GM08714 (cell line): Measurements from ENCODE around the gene EGR1.

Source experiments
- H3K4me3 ChIP-seq: fragments of 200-500 bp; sonication (Bioruptor generic); 2 replicates; pipeline ENCODE4 v1.5.1; 2014; ENCODE audit warnings: mild to moderate bottlenecking, low read length, inconsistent platforms
- ZNF274 ChIP-seq: IDR thresholded peaks from 2 replicates; pipeline ENCODE4 v1.6.1; 2012; ENCODE audit warnings: mild to moderate bottlenecking, low read depth, low read length

Gene EGR1

DNA sequence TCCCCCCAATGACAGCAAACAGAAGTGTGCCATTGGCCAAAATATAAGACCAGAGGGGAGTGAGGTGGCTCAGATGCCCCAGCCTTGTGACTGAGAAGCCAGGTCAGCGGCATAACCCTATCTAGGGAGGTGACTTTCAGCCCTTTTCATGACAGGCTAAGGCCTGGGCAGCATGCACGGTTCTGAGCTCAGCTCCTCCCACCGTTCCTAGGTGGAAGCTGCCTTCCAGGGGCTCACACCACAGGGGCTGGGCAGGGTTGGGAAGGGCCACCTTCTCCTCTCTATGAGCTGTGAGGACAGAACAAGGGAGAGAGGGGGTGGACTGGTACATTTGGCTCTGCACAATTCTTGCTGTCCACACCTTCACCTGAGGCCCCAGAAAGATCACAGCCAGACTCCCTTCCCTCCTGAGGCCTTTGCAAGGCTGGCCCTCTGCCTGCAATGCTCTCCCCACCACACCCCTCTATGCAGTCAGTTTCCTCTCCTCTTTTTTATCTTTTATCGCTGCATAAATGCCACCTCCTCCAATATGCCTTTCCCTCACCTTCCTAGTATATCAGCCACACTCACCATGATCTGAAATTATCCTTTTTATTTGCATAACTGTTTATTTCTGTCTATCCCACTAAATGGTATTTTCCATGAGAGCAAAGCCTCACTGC lies 5.1 kb upstream of the EGR1 start:
- H3K4me3 ChIP-seq = no peak overlapping the region
- TF ChIP-seq ZNF274 = no peak

GRCh38 chr5:138461343-138462125 lies 3.7 kb upstream of the EGR1 start:
- H3K4me3 ChIP-seq = no peak overlapping the region
- TF ChIP-seq ZNF274 = no peak

- no peak for TF ChIP-seq ZNF274
- peak overlapping the region; percentile 65; the same call in 1 of the 2 replicates for H3K4me3 ChIP-seq
These were observed 1.8 kb upstream of the EGR1 start for GRCh38 chr5:138463419-138464007.

DNA sequence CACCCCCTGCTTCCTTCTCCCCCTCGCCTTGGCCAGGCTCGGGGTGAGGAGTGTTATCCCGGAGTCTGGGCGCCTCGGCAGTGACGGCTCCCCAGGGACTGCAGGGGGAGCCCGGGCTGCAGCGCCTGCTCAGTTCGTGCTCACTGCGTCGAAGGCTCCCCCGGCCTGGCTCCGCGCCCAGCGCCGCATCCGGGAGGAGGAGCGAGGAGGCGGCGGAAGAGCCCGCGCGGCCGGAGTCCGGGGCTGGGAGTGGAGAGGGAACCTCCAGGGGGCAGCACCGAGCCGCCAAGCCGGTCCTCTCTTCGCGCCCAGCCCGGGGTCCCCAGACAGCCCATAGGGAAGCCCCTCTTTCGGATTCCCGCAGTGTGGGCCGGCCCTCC lies 1.3 kb upstream of the EGR1 start:
- TF ChIP-seq ZNF274 = no peak
- H3K4me3 ChIP-seq = peak overlapping the region; percentile 78

DNA sequence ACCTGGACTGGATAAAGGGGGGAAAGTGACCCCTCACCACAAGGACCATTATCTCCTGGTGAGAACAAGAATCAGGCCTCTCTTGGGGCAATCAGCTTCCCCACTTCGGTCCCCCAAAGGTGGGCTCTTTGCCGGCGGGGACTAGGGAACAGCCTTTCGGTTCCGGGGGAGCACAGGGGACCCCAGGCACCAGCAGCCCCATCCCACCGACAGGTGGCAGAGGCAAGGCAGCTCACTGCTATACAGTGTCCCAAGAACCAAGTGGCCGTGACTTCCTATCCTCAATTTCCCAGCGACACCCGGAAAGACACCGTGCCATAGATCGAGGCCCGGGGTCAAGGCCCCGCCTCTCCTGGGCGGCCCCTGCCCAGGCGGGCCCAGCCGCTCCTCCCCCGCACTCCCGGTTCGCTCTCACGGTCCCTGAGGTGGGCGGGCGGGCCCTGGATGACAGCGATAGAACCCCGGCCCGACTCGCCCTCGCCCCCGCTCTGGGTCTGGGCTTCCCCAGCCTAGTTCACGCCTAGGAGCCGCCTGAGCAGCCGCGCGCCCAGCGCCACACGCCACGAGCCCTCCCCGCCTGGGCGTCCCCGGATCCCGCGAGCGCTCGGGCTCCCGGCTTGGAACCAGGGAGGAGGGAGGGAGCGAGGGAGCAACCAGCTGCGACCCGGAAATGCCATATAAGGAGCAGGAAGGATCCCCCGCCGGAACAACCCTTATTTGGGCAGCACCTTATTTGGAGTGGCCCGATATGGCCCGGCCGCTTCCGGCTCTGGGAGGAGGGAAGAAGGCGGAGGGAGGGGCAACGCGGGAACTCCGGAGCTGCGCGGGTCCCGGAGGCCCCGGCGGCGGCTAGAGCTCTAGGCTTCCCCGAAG lies 655 bp upstream of the EGR1 start:
- peak overlapping the region; percentile 78 for H3K4me3 ChIP-seq
- no peak for TF ChIP-seq ZNF274

DNA sequence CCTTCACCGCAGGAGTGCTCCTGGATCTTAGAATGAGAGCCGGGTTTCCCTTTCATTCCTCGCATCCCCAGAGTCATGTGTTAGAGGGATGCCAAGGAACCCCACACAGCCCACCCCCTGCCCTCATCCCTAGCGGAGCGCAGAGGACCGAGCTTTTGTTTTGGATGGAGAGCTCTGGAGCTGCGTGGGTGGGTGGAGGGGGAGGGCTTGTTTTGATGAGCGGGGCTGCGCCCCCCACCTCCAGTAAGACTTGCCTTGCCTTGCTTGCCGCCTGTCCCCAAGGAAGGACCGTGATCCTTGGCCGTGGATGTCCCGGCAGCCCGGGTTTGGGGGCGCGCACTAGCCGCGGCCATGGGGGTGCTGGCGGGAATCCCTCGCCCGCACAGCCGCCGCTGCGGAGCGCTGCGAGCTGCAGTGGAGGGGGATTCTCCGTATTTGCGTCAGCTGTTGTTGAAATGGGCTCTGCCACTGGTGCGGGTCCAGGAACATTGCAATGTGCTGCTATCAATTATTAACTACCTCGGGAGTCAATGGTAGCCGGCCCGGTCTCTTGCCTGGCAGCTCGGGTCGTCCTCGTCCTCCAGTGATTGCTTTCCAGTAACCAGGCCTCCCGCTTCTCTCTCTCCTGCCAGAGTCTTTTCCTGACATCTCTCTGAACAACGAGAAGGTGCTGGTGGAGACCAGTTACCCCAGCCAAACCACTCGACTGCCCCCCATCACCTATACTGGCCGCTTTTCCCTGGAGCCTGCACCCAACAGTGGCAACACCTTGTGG lies 1.0 kb downstream of the EGR1 start:
- no peak for TF ChIP-seq ZNF274
- H3K4me3 ChIP-seq = peak overlapping the region; percentile 78; the same call in 1 of the 2 replicates

DNA sequence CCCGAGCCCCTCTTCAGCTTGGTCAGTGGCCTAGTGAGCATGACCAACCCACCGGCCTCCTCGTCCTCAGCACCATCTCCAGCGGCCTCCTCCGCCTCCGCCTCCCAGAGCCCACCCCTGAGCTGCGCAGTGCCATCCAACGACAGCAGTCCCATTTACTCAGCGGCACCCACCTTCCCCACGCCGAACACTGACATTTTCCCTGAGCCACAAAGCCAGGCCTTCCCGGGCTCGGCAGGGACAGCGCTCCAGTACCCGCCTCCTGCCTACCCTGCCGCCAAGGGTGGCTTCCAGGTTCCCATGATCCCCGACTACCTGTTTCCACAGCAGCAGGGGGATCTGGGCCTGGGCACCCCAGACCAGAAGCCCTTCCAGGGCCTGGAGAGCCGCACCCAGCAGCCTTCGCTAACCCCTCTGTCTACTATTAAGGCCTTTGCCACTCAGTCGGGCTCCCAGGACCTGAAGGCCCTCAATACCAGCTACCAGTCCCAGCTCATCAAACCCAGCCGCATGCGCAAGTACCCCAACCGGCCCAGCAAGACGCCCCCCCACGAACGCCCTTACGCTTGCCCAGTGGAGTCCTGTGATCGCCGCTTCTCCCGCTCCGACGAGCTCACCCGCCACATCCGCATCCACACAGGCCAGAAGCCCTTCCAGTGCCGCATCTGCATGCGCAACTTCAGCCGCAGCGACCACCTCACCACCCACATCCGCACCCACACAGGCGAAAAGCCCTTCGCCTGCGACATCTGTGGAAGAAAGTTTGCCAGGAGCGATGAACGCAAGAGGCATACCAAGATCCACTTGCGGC lies 1.8 kb downstream of the EGR1 start:
- no peak for TF ChIP-seq ZNF274
- H3K4me3 ChIP-seq = no peak overlapping the region

- H3K4me3 ChIP-seq = no peak overlapping the region
- no peak for TF ChIP-seq ZNF274
These were observed 2.4 kb downstream of the EGR1 start for GRCh38 chr5:138467711-138468132.

DNA sequence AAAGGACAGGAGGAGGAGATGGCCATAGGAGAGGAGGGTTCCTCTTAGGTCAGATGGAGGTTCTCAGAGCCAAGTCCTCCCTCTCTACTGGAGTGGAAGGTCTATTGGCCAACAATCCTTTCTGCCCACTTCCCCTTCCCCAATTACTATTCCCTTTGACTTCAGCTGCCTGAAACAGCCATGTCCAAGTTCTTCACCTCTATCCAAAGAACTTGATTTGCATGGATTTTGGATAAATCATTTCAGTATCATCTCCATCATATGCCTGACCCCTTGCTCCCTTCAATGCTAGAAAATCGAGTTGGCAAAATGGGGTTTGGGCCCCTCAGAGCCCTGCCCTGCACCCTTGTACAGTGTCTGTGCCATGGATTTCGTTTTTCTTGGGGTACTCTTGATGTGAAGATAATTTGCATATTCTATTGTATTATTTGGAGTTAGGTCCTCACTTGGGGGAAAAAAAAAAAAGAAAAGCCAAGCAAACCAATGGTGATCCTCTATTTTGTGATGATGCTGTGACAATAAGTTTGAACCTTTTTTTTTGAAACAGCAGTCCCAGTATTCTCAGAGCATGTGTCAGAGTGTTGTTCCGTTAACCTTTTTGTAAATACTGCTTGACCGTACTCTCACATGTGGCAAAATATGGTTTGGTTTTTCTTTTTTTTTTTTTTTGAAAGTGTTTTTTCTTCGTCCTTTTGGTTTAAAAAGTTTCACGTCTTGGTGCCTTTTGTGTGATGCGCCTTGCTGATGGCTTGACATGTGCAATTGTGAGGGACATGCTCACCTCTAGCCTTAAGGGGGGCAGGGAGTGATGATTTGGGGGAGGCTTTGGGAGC lies 3.1 kb downstream of the EGR1 start:
- no peak for TF ChIP-seq ZNF274
- H3K4me3 ChIP-seq = no peak overlapping the region

- H3K4me3 ChIP-seq = no peak overlapping the region
- TF ChIP-seq ZNF274 = no peak
These were observed 3.8 kb downstream of the EGR1 start for GRCh38 chr5:138468966-138469539.

DNA sequence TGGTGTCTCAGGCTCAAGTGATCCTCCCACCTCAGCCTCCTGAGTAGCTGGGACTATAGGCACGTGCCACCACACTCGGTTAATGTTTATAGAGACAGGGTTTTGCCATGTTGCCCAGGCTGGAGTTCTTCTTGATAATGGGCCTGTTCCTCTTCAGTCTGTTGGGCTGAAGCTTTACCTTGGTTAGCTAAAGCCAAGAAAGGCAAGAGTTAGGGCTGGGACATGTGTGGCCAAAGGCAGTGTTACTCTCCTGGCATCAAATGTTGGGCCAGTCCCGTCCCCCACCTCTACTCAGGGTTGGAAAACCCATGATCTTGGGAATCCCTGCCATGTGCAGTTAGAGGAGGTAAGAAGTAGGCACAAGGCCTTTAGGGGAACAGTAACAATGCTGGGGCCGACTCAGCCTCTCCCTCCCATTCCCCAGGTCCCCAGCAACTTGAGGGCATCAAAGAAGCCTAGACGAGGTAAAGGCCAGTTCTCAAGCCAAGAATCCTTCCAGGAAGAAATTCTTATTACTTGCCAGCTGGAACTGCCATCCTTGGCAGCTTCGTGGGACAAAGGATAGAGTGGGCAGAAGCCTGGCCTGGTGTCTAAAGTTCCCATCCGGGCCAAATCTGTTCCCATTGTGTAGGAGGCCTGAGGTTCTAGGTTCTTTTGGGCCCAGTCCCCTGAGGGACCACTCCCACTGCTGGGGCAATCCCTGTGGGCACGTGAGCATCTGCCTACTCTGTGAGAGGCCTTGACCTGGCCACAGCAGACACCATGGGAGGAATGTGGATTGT lies 4.5 kb downstream of the EGR1 start:
- H3K4me3 ChIP-seq = no peak overlapping the region
- TF ChIP-seq ZNF274 = no peak
